Measurements from ENCODE around the gene PARD3B. TPM values are rescaled to one million over a fixed set of nuclear protein-coding genes. Genes with fewer than 3 reads are reported as not detected.

Gene PARD3B
- total RNA-seq, 2 donors from 2014 or later = 15.0 to 17.8 TPM

DNA sequence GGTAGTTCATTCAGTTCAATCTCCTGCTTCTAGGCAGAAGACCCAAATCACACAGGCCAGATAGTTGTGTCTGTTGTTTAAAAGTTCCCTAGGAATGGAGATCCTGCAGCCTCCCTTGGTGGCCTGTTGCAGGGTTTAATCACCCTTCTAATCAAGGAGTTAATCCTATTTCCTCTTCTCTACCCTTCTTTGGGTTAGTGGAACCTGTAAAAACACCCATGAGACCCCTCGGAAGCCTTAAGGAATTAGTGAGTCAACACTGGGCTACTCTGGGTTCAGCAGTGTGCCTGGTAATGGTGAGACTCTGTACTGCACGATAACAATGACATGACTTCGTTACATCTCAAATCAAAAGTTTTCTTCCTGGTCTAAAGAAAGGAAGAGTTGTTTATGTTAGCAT, 919.4 kb downstream of the PARD3B start:
- Histone ChIP-seq H3K4me3 (no peak overlapping the region), H3K9me3 (no peaks in the 10 kb centered on the region), H3K27ac (no peak overlapping the region), H3K4me1 (no peaks in the 10 kb centered on the region), H3K36me3 (replicated peaks in 1 of 2; ENCODE audit: insufficient read depth in 1 of 2, low read depth in 2 of 2) (no peaks in the 10 kb centered on the region), H3K27me3 (no peaks in the 10 kb centered on the region)
- TF ChIP-seq POLR2A (IDR thresholded peaks at IDR 0.05) = no peak
- TF ChIP-seq, protein P1, sequence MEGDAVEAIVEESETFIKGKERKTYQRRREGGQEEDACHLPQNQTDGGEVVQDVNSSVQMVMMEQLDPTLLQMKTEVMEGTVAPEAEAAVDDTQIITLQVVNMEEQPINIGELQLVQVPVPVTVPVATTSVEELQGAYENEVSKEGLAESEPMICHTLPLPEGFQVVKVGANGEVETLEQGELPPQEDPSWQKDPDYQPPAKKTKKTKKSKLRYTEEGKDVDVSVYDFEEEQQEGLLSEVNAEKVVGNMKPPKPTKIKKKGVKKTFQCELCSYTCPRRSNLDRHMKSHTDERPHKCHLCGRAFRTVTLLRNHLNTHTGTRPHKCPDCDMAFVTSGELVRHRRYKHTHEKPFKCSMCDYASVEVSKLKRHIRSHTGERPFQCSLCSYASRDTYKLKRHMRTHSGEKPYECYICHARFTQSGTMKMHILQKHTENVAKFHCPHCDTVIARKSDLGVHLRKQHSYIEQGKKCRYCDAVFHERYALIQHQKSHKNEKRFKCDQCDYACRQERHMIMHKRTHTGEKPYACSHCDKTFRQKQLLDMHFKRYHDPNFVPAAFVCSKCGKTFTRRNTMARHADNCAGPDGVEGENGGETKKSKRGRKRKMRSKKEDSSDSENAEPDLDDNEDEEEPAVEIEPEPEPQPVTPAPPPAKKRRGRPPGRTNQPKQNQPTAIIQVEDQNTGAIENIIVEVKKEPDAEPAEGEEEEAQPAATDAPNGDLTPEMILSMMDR (IDR thresholded peaks at IDR 0.05) = no peak
- DNase-seq = no peak
- WGBS, 2 donors = 82 to 88% methylated on average over 3 of the region's 3 CpGs
- intact Hi-C loops (cut with DNase I) = no loop called here
- no peak for ATAC-seq

DNA sequence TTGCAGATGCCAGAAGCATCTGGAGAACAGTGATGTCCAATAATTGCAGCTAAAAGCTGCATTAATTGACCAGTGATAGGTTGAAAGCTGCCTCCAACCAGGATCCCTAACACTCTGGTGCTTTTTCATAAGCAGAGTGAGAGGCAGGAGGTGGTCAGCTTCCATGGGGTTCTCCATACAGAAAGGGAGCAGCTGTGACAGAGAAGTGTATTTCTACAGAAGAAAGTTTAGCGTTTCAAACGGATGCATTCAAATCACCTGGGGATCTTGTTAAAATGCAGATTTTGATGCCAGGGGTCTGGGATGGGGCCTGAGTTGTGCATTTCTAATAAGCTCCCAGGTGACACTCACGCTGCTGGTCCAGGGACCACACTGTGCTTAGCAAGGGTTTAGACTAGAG, 920.5 kb downstream of the PARD3B start:
- no peaks in the 10 kb centered on the region for H3K27me3 ChIP-seq
- 76 to 82% methylated on average over 3 of the region's 3 CpGs for WGBS, 2 donors
- no peak for DNase-seq
- H3K4me1 ChIP-seq = no peaks in the 10 kb centered on the region
- TF ChIP-seq, protein P1 (IDR thresholded peaks at IDR 0.05) = no peak
- TF ChIP-seq POLR2A (IDR thresholded peaks at IDR 0.05) = no peak
- no peaks in the 10 kb centered on the region for H3K36me3 ChIP-seq (replicated peaks in 1 of 2; ENCODE audit: insufficient read depth in 1 of 2, low read depth in 2 of 2)
- H3K27ac ChIP-seq = no peak overlapping the region
- no peaks in the 10 kb centered on the region for H3K9me3 ChIP-seq
- no peak overlapping the region for H3K4me3 ChIP-seq
- intact Hi-C loops (cut with DNase I) = no loop called here
- no peak for ATAC-seq

DNA sequence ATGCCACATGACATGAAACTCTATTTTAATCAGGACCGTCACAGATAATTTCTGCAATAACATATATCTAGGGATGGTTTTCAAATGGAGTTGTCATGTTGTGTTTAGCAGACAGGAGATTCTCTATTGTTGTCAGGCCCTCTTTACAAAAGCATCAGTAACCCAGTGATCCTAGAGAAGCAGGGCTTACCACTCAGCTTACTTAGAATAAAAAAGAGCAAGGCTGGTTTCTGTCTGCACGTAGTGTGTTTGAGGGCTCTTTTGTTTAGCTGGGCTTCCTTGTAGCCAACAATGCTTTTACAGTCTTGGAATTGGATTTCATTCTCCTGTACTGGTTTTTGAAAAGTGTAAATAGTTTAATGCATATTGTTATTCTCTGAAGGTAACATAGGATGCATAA, 926.5 kb downstream of the PARD3B start:
- DNase-seq (no peak), ATAC-seq (no peak)
- Histone ChIP-seq H3K4me3 (no peak overlapping the region), H3K36me3 (replicated peaks in 1 of 2; ENCODE audit: insufficient read depth in 1 of 2, low read depth in 2 of 2) (no peaks in the 10 kb centered on the region), H3K27ac (no peak overlapping the region), H3K4me1 (no peaks in the 10 kb centered on the region), H3K27me3 (no peaks in the 10 kb centered on the region), H3K9me3 (no peaks in the 10 kb centered on the region)
- intact Hi-C loops (cut with DNase I) = no loop called here
- TF ChIP-seq POLR2A (IDR thresholded peaks at IDR 0.05) = no peak
- TF ChIP-seq, protein P1 (IDR thresholded peaks at IDR 0.05) = no peak
- 96 to 100% methylated on average over 2 of the region's 2 CpGs for WGBS, 2 donors

DNA sequence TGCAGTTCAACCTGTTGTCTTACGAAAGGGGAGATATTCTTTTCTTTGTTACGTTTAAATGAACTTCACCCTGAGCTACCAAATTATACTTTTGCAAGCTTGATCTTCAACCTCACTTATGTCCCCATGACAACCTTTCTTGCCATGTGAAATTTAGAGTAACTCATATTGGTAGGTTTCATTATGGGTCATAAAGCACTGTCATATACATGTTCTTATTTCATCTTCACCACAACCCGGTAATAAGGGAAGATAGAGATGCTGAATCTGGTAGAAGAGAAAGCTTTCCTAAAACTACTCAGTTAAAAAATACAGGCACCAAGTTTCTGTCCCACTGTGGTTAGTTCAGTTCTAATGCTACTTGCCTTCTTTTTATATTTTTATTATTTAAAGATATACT, 928.5 kb downstream of the PARD3B start:
- H3K27ac ChIP-seq = no peak overlapping the region
- peaks cover 8% of the 10 kb centered on the region for H3K4me1 ChIP-seq
- no peak for TF ChIP-seq POLR2A (IDR thresholded peaks at IDR 0.05)
- TF ChIP-seq, protein P1 (IDR thresholded peaks at IDR 0.05) = no peak
- H3K36me3 ChIP-seq (replicated peaks in 1 of 2; ENCODE audit: insufficient read depth in 1 of 2, low read depth in 2 of 2) = no peaks in the 10 kb centered on the region
- no peak overlapping the region for H3K4me3 ChIP-seq
- WGBS, 2 donors = 87 to 93% methylated on average over 3 of the region's 3 CpGs
- DNase-seq = no peak
- no peak for ATAC-seq
- no peaks in the 10 kb centered on the region for H3K9me3 ChIP-seq
- intact Hi-C loops (cut with DNase I) = no loop called here
- H3K27me3 ChIP-seq = no peaks in the 10 kb centered on the region

DNA sequence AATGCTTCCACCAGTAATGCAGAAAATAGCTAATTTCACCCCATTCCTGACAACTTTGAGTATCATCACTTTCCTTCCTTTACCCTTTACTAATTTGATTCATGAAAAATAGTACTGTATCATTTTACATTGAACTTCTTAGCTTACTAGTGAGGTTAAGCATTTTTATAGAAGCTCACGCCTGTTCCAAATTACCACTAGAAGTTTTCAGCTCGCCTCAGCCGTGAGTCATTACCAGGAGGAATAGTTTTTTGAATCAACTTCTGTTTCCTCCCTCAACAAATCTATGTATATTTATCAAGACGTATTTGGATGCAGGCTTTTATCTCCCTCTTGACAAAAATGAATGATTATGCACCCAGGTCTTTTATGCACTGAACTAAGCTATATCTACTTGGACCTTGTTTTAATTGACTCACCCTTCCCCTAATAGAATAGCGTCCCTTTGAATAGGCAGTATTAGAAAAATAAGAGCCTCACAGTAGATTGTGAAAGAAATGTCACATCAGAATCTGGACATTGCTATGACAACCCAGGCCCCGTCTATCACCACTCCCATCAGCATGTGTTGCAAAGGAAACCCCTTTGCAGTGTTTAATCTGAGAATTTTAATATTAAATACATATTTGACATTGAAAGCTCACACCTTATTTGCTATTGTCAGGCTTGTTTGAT, 929.6 kb downstream of the PARD3B start:
- no peaks in the 10 kb centered on the region for H3K27me3 ChIP-seq
- TF ChIP-seq, protein P1 (IDR thresholded peaks at IDR 0.05) = no peak
- no peak for TF ChIP-seq POLR2A (IDR thresholded peaks at IDR 0.05)
- H3K36me3 ChIP-seq (replicated peaks in 1 of 2; ENCODE audit: insufficient read depth in 1 of 2, low read depth in 2 of 2) = no peaks in the 10 kb centered on the region
- H3K4me1 ChIP-seq = peaks cover 8% of the 10 kb centered on the region
- no peak for ATAC-seq
- WGBS, 2 donors = 85 to 88% methylated on average over 6 of the region's 6 CpGs
- intact Hi-C loops (cut with DNase I) = no loop called here
- DNase-seq = no peak
- no peaks in the 10 kb centered on the region for H3K9me3 ChIP-seq
- H3K4me3 ChIP-seq = no peak overlapping the region
- no peak overlapping the region for H3K27ac ChIP-seq
